Measurements from ENCODE around the gene TMEM132D. TPM values are rescaled to one million over a fixed set of nuclear protein-coding genes. Genes with fewer than 3 reads are reported as not detected.

The TMEM132D gene
- total and polyA plus RNA-seq, 2 of the 4 experiments (the other 2 are of a cell fraction) = not detected

GRCh38 chr12:129276361-129277060 lies 627.3 kb downstream of the TMEM132D start:
- no TSS peak for BruUV-seq (replicated peaks)
- Histone ChIP-seq H3K23ac (ENCODE audit: low read depth, low read length) (no peak overlapping the region), H3K36me3 (ENCODE audit: control insufficient read depth, insufficient read depth, low read length) (no peaks in the 10 kb centered on the region), H2BK15ac (ENCODE audit: low read depth, low read length) (no peak overlapping the region), H4K20me1 (ENCODE audit: insufficient read depth, low read length) (no peaks in the 10 kb centered on the region), H3K9me3 (ENCODE audit: control insufficient read depth, insufficient read depth, low read length) (peaks cover 30% of the 10 kb centered on the region), H2AFZ (replicated peaks; ENCODE audit: low read length, poor library complexity) (no peak overlapping the region), H3K56ac (ENCODE audit: extremely low read depth, insufficient read depth, low read length) (no peak overlapping the region), H3K4me2 (ENCODE audit: low read depth, low read length) (no peak overlapping the region), H3K4me3 (ENCODE audit: insufficient read depth, low read depth, low read length) (no peak overlapping the region), H3K14ac (replicated peaks; ENCODE audit: low read depth, low read length) (no peak overlapping the region), H3K9ac (ENCODE audit: low read depth, low read length) (no peak overlapping the region), H4K5ac (ENCODE audit: low read depth, low read length) (no peak overlapping the region), H2AK5ac (ENCODE audit: low read depth, low read length) (no peak overlapping the region), H3K27me3 (ENCODE audit: control insufficient read depth, insufficient read depth, low read length) (no peaks in the 10 kb centered on the region), H2BK5ac (ENCODE audit: low read depth, low read length, poor library complexity, severe bottlenecking) (no peak overlapping the region), H3K4me1 (ENCODE audit: control insufficient read depth, insufficient read depth, low read length) (no peaks in the 10 kb centered on the region), H2BK120ac (ENCODE audit: low read depth, low read length) (no peak overlapping the region), H3K4ac (ENCODE audit: low read depth, low read length) (no peak overlapping the region), H3K79me1 (ENCODE audit: low read depth in 1 of 2, low read length in 2 of 2) (no peaks in the 10 kb centered on the region), H3K9me1 (ENCODE audit: insufficient read depth, low read length) (no peaks in the 10 kb centered on the region), H4K8ac (ENCODE audit: low read depth in 2 of 2, low read length in 2 of 2) (no peak overlapping the region), H2AK9ac (replicated peaks; ENCODE audit: low read depth, low read length, poor library complexity) (no peak overlapping the region), H3K18ac (ENCODE audit: low read depth, low read length) (no peak overlapping the region), H3K27ac (ENCODE audit: insufficient read depth, low read length) (no peak overlapping the region), H4K91ac (ENCODE audit: insufficient read depth, low read depth, low read length) (no peak overlapping the region), H2BK20ac (ENCODE audit: low read depth, low read length) (no peak overlapping the region)
- intact Hi-C loops (cut with micrococcal nuclease) (no loop called here), dilution Hi-C loops (cut with HindIII; ENCODE audit: low sequenced_read_pairs, unreplicated experiment) (no loop called here), in situ Hi-C loops (cut with MboI; ENCODE audit: low sequenced_read_pairs) (no loop called here)
- no CpG with 5 or more reads among the region's 9 CpGs for WGBS, 2 experiments (ENCODE audit: extremely low coverage in 2 of 2, insufficient read length in 1 of 2)
- no peak for DNase-seq
- ChIA-PET CTCF (no interaction called here), POLR2A (ENCODE audit: unreplicated experiment) (no interaction called here)
- no peak for ATAC-seq (ENCODE audit: low read depth)
- TF ChIP-seq BHLHE40 (IDR thresholded peaks at IDR 0.05; ENCODE audit: low read depth, low read length) (no peak), MXI1 (IDR thresholded peaks at IDR 0.05; ENCODE audit: borderline replicate concordance, low read depth, low read length) (no peak), CHD1 (IDR thresholded peaks at IDR 0.05; ENCODE audit: low read depth, low read length) (no peak), SMC3 (IDR thresholded peaks at IDR 0.05; ENCODE audit: low read depth, low read length) (no peak), POLR2A (IDR thresholded peaks at IDR 0.05; ENCODE audit: low read depth, low read length) (no peak), NFE2L2 (IDR thresholded peaks at IDR 0.05; ENCODE audit: low read depth, low read length) (no peak), RCOR1 (IDR thresholded peaks at IDR 0.05; ENCODE audit: insufficient replicate concordance, low read length) (no peak), USF2 (IDR thresholded peaks at IDR 0.05; ENCODE audit: low read depth, low read length) (no peak), MAZ (IDR thresholded peaks at IDR 0.05; ENCODE audit: borderline replicate concordance, low read depth, low read length) (no peak), MAFK (IDR thresholded peaks at IDR 0.05; ENCODE audit: low read depth, low read length) (no peak), FOS (IDR thresholded peaks at IDR 0.05; ENCODE audit: low read depth, low read length) (no peak), ELK1 (IDR thresholded peaks at IDR 0.05; ENCODE audit: borderline replicate concordance, low read depth, low read length) (no peak), RAD21 (IDR thresholded peaks at IDR 0.05; ENCODE audit: low read length) (no peak), CEBPB (IDR thresholded peaks at IDR 0.05; ENCODE audit: low read depth, low read length) (no peak), RFX5 (IDR thresholded peaks at IDR 0.05; ENCODE audit: low read depth, low read length) (no peak), CTCF (conservative IDR thresholded peaks at IDR 0.05; ENCODE audit: low read depth, low read length) (no peak)
